HEK293 (cell line): ENCODE measurements around the gene PEPD.

ENCODE experiments used
- CTCF ChIA-PET: fragments of 350-600 bp; formaldehyde crosslinking; extraction: SDS; loops from one replicate; lab custom pipeline; 2021; ENCODE audit warnings: antibody characterized with exemption; lab: Yijun Ruan, JAX
- POLR2A ChIA-PET: fragments of 300-600 bp; formaldehyde crosslinking; extraction: SDS; loops from one replicate; lab custom pipeline; 2020; ENCODE audit warnings: antibody characterized with exemption, inconsistent platforms; lab: Yijun Ruan, JAX
- H3K27ac ChIP-seq: fragments of 200-500 bp; sonication (Bioruptor generic); 2 replicates; pipeline ENCODE4 v1.5.1; 2014; ENCODE audit warnings: low read depth, low read length, control low read depth, inconsistent platforms; ENCODE audit errors: extremely low read depth
- H3K36me3 ChIP-seq, 2 experiments: fragments of 200-500 bp in 1 of 2; sonication (Bioruptor generic) in 1 of 2; 1 replicate in 1 of 2; 2 replicates in 1 of 2; pipeline ENCODE4 v1.5.1; 2014 to 2017; ENCODE audit warnings: inconsistent platforms in 2 of 2, low read length in 2 of 2; ENCODE audit not compliant: control insufficient read depth in 2 of 2, insufficient read depth in 1 of 2
- H3K4me1 ChIP-seq: fragments of 200-500 bp; sonication (Bioruptor generic); 2 replicates; pipeline ENCODE4 v1.5.1; 2014; ENCODE audit warnings: mild to moderate bottlenecking, low read length, inconsistent platforms; ENCODE audit not compliant: control insufficient read depth, insufficient read depth
- H3K4me3 ChIP-seq: 2 replicates; pipeline ENCODE4 v1.5.1; 2011; ENCODE audit warnings: low read depth, mild to moderate bottlenecking, control low read depth, low read length, moderate library complexity
- H3K9me3 ChIP-seq: fragments of 200-500 bp; sonication (Bioruptor generic); 2 replicates; pipeline ENCODE4 v1.5.1; 2014; ENCODE audit warnings: low read depth, low read length, inconsistent platforms; ENCODE audit not compliant: control insufficient read depth, insufficient read depth
- HOXC10 ChIP-seq: sonication (generic); formaldehyde crosslinking; IDR thresholded peaks from 2 replicates; pipeline ENCODE4 v1.8.1; 2023; ENCODE audit warnings: mild to moderate bottlenecking, missing genetic modification reagents
- KLF9 ChIP-seq: fragments of 450-650 bp; formaldehyde crosslinking; IDR thresholded peaks from 2 replicates; pipeline ENCODE4 v1.5.1; 2016; ENCODE audit warnings: missing biosample characterization, missing genetic modification characterization, low read depth
- ZIC2 ChIP-seq: fragments of 450-650 bp; formaldehyde crosslinking; IDR thresholded peaks from 2 replicates; pipeline ENCODE4 v1.5.1; 2016; ENCODE audit warnings: missing biosample characterization, missing genetic modification characterization
- ZNF10 ChIP-seq: fragments of 450-650 bp; formaldehyde crosslinking; IDR thresholded peaks from 2 replicates; pipeline ENCODE4 v1.5.1; 2017; ENCODE audit warnings: missing biosample characterization, missing genetic modification characterization
- ZNF112 ChIP-seq: fragments of 450-650 bp; formaldehyde crosslinking; IDR thresholded peaks from 2 replicates; pipeline ENCODE4 v1.5.0; 2017; ENCODE audit warnings: missing biosample characterization, missing genetic modification characterization
- ZNF19 ChIP-seq: fragments of 450-650 bp; formaldehyde crosslinking; IDR thresholded peaks from 2 replicates; pipeline ENCODE4; 2016; ENCODE audit warnings: missing biosample characterization, missing genetic modification characterization, low read depth
- ZNF202 ChIP-seq: fragments of 450-650 bp; formaldehyde crosslinking; IDR thresholded peaks from 2 replicates; pipeline ENCODE4 v1.5.1; 2016; ENCODE audit warnings: missing biosample characterization, missing genetic modification characterization, borderline replicate concordance
- ZNF221 ChIP-seq: fragments of 450-650 bp; formaldehyde crosslinking; IDR thresholded peaks from 2 replicates; pipeline ENCODE4 v1.5.1; 2017; ENCODE audit warnings: missing biosample characterization, missing genetic modification characterization, borderline replicate concordance
- ZNF433 ChIP-seq: fragments of 450-650 bp; formaldehyde crosslinking; IDR thresholded peaks from 2 replicates; pipeline ENCODE4 v1.5.1; 2016; ENCODE audit warnings: missing biosample characterization, missing genetic modification characterization, low read depth
- ZNF549 ChIP-seq: fragments of 450-650 bp; IDR thresholded peaks from 2 replicates; pipeline ENCODE4 v1.5.1; 2018; ENCODE audit warnings: missing biosample characterization, missing genetic modification characterization, mild to moderate bottlenecking, inconsistent platforms, moderate library complexity
- ZNF629 ChIP-seq: fragments of 450-650 bp; formaldehyde crosslinking; IDR thresholded peaks from 2 replicates; pipeline ENCODE4 v1.5.1; 2017; ENCODE audit warnings: missing biosample characterization, missing genetic modification characterization
- ZNF776 ChIP-seq: fragments of 450-650 bp; formaldehyde crosslinking; IDR thresholded peaks from 2 replicates; pipeline ENCODE4 v1.5.0; 2017; ENCODE audit warnings: missing biosample characterization, missing genetic modification characterization, borderline replicate concordance
- TF ChIP-seq, protein P1 (sequence below): fragments of 450-650 bp; formaldehyde crosslinking; IDR thresholded peaks from 2 replicates; pipeline ENCODE4 v1.5.1; 2017; ENCODE audit warnings: missing biosample characterization, missing genetic modification characterization

The PEPD gene

GRCh38 chr19:33456845-33457220 lies 64.8 kb downstream of the PEPD start:
- Histone ChIP-seq H3K4me3 (no peak overlapping the region), H3K4me1 (no peaks in the 10 kb centered on the region), H3K36me3 (peaks cover 3 to 4% of the 10 kb centered on the region in 2 experiments; a peak in 2 of 3 replicates), H3K27ac (no peak overlapping the region), H3K9me3 (no peaks in the 10 kb centered on the region)
- TF ChIP-seq ZNF202 (tag by site-specific recombination) = no peak
- TF ChIP-seq ZNF776 (tag by site-specific recombination) = no peak
- TF ChIP-seq ZNF433 (tag by site-specific recombination) = no peak
- TF ChIP-seq ZNF10 (tag by site-specific recombination) = no peak
- no peak for TF ChIP-seq ZNF629 (tag by site-specific recombination)
- TF ChIP-seq HOXC10 (CRISPR knock-in tag) = no peak
- ChIA-PET CTCF (interaction anchor here (0.7 kb wide), 1 partner anchor 50 kb away, joined by 3 read pairs; no protein-coding TSS in a partner anchor), POLR2A (no interaction called here)

GRCh38 chr19:33456076-33456844 lies 65.3 kb downstream of the PEPD start:
- no peak overlapping the region for H3K4me3 ChIP-seq
- no peaks in the 10 kb centered on the region for H3K9me3 ChIP-seq
- 0 out of 2 replicates have a peak, but pooled peaks have one; percentile 17 for TF ChIP-seq ZIC2 (tag by site-specific recombination)
- TF ChIP-seq, protein P1, sequence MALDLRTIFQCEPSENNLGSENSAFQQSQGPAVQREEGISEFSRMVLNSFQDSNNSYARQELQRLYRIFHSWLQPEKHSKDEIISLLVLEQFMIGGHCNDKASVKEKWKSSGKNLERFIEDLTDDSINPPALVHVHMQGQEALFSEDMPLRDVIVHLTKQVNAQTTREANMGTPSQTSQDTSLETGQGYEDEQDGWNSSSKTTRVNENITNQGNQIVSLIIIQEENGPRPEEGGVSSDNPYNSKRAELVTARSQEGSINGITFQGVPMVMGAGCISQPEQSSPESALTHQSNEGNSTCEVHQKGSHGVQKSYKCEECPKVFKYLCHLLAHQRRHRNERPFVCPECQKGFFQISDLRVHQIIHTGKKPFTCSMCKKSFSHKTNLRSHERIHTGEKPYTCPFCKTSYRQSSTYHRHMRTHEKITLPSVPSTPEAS (tag by site-specific recombination) = no peak
- no peak for TF ChIP-seq ZNF221 (tag by site-specific recombination)
- TF ChIP-seq, all 188 proteins: peak for 1
- ChIA-PET CTCF (interaction anchor here (0.7 to 0.8 kb wide), 2 partner anchors 40 to 49 kb away, joined by 3 read pairs; no protein-coding TSS in a partner anchor), POLR2A (no interaction called here)
- no peaks in the 10 kb centered on the region for H3K4me1 ChIP-seq
- H3K36me3 ChIP-seq = peaks cover 3 to 4% of the 10 kb centered on the region in 2 experiments; a peak in 2 of 3 replicates
- no peak overlapping the region for H3K27ac ChIP-seq

DNA sequence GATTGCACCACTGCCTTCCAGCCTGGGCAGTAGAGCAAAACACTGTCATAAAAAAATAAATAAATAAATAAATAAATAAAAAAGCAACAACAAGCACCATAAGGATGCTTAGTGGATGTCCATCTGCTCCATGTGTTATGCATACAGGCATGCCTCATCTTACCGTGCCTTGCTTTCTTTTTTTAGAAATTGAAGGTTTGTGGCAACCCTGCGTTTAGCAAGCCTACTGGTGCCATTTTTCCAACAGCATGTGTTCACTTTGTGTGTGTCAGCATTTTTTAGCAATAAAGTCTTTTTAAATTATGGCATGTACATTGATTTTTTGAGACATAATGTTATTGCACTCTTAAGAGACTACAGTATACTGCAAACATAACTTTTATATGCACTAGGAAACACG lies 68.3 kb downstream of the PEPD start:
- no peak overlapping the region for H3K4me3 ChIP-seq
- no peaks in the 10 kb centered on the region for H3K9me3 ChIP-seq
- TF ChIP-seq ZNF549 (tag by site-specific recombination) (no peak), ZNF19 (tag by site-specific recombination) (no peak)
- TF ChIP-seq, all 188 proteins: peak for 0
- CTCF ChIA-PET = interaction anchor here (1.0 to 3.2 kb wide), 6 partner anchors 20 to 643 kb away, joined by 3 to 13 read pairs (median 8); no protein-coding TSS in a partner anchor
- POLR2A ChIA-PET = no interaction called here
- H3K27ac ChIP-seq = no peak overlapping the region
- no peaks in the 10 kb centered on the region for H3K4me1 ChIP-seq
- peaks cover 0 to 3% of the 10 kb centered on the region in 2 experiments; a peak in 1 of 3 replicates for H3K36me3 ChIP-seq

DNA sequence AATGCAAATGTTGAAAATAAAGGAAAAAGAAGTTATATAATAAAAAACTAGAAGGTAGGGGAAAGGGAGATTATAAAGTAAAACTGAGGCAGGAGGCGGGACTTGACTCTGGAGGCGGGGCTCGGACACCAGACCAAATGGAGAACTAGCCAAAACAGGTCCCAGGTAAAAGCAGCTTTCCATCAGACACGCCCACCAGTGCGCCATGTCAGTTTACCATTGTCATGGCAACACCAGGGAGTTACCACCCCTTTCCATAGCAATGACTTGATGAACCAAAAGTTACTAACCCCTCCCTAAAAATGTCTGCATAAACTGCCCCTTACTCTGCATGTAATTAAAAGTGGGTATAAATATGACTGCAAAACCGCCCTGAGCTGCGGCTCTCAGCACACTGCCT lies 70.9 kb downstream of the PEPD start:
- CTCF ChIA-PET = interaction anchor here (1.3 to 4.8 kb wide), 4 partner anchors 10 to 321 kb away, joined by 3 to 21 read pairs (median 10); no protein-coding TSS in a partner anchor
- POLR2A ChIA-PET = no interaction called here
- no peak overlapping the region for H3K27ac ChIP-seq
- H3K9me3 ChIP-seq = no peaks in the 10 kb centered on the region
- H3K4me3 ChIP-seq = no peak overlapping the region
- no peaks in the 10 kb centered on the region for H3K36me3 ChIP-seq
- TF ChIP-seq KLF9 (tag by site-specific recombination) = peak; percentile 60
- no peak for TF ChIP-seq ZNF112 (tag by site-specific recombination)
- H3K4me1 ChIP-seq = no peaks in the 10 kb centered on the region
